ENCODE data around the gene EYA2.

GRCh38 chr20:46844965-46845364 is 49.7 kb upstream of the EYA2 start:
- TF ChIP-seq EZH2 (IDR thresholded peaks at IDR 0.05; ENCODE audit: low read length) (no peak), CTCF (optimal IDR thresholded peaks at IDR 0.05 in 1 of 3, IDR thresholded peaks at IDR 0.05 in 1 of 3, conservative IDR thresholded peaks at IDR 0.05 in 1 of 3; ENCODE audit: extremely low read depth in 1 of 3, insufficient read depth in 2 of 3, low read length in 3 of 3) (no peak)
